ENCODE measurements around the gene ADISSP.

- TF ChIP-seq CTCF (IDR thresholded peaks at IDR 0.05; ENCODE audit: insufficient read depth, low read length, poor library complexity, severe bottlenecking) = no peak
- no peak for TF ChIP-seq EZH2phosphoT487 (conservative IDR thresholded peaks at IDR 0.05; ENCODE audit: low read length)
Measured at GRCh38 chr20:3778976-3779375, 11.4 kb upstream of the ADISSP start.

Data from SU-DHL-6 (cell line).